HG03175 (cell line): ENCODE results near the gene SKAP1.

Experiments used
- ATAC-seq: cut with Tn5 transposase; IDR thresholded peaks from one replicate; pipeline ENCODE4 v1.9.1; 2021; ENCODE audit warnings: mild to moderate bottlenecking, moderate library complexity; ENCODE audit not compliant: unreplicated experiment

Gene SKAP1

DNA sequence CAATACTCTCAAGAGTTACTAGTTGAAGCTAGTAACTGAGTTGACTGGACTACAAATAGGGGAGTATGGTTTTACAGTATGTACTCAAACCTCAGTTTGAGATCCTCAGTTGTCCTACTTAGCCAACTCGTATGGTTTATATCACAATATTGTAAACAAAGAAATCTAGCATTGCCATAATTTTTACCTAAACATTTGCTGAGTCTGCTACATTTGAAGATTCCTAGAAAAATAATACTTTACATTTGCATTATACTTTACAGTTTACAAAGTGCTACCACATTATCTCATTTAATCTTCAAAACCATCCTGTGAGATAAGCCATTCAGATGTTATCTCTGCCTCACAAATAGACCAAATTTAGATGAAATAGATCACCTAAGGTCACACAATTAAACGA is 345.1 kb downstream of the SKAP1 start:
- no peak for ATAC-seq
